GM18520 (cell line): ENCODE measurements around the gene RASGRP2.

ENCODE experiments used
- ATAC-seq: cut with Tn5 transposase; IDR thresholded peaks from one replicate; pipeline ENCODE4 v1.9.1; 2021; ENCODE audit not compliant: unreplicated experiment

The RASGRP2 gene

DNA sequence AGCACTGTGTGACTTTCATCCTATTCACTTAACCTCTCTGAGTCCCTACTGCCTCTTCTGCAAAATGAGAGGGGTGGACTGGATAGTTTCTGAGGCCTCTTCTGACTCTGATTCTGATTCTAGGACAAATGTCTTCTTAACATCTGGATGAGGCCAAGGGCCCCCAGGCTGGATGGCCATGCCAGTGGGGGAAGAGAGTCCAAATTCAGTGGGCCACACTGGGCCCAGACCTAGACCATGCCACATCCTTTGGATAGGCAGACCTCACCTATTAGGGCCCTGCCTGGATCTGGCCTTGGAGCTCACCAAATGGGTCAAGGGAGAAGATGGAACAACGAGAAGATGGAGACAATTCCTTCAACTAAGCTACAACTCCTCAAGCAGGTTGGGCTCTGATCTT, 45.5 kb downstream of the RASGRP2 start:
- no peak for ATAC-seq

DNA sequence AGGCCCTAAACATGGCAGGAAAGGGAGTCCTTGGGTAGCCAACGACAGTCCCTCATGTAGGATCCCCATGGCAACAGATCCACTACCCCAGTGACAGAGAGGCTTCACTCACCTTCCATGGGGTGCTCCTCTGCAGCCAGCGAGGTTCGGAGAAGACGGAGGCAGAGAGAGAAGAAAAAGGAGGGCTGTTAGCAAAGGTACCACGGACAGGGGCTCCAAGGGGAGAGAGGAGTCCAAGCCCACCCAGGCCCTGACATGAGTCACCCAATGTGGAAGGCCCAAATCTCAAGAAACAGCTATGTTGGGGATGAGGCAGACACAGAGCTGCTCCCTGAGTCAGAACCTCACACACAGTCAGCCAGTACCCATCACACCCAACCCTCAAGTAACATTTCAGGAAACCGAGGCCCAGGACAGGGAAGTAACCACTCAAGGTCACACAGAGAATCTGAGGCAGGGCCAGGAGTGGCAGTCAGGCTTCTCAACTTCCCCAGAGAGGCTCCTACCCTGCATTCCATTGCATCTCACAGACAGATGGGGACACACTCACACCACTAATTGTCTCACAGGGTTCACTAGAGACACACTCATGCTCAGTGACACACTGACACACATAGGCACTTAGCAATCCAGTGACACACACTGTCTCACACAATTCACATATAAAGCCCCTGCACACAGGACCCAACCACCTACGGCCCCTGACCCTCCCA, 46.1 kb downstream of the RASGRP2 start:
- no peak for ATAC-seq

GRCh38 chr11:64696045-64696444, 47.9 kb downstream of the RASGRP2 start:
- no peak for ATAC-seq

GRCh38 chr11:64695548-64695947, 48.4 kb downstream of the RASGRP2 start:
- ATAC-seq = no peak

DNA sequence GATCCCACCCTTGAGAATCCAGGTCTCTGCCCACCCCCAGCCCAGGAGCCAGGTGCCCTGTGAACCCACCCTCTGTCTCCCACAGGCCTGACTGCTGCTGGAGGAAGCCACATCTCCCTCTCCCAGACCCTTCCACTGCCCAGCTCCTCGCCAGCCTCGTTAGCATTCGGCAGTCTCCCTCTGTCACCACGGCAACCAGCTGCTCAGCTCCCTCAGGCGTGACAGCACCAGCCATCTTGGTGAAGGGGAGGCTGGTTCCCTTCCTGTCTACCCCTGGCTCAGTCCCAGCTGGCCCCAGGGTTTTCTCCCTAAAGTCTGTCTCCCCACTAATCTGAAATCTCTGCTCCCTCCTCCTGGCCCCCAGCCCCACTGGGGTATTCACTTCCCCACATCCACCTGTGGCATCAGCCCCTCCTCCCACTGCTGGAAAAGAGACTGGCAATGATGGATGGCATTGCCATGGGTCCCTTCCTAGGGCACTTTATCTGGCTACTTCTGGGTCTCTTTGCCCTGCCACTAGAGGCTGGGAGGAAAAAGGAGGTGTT, 49.0 kb downstream of the RASGRP2 start:
- ATAC-seq = no peak

DNA sequence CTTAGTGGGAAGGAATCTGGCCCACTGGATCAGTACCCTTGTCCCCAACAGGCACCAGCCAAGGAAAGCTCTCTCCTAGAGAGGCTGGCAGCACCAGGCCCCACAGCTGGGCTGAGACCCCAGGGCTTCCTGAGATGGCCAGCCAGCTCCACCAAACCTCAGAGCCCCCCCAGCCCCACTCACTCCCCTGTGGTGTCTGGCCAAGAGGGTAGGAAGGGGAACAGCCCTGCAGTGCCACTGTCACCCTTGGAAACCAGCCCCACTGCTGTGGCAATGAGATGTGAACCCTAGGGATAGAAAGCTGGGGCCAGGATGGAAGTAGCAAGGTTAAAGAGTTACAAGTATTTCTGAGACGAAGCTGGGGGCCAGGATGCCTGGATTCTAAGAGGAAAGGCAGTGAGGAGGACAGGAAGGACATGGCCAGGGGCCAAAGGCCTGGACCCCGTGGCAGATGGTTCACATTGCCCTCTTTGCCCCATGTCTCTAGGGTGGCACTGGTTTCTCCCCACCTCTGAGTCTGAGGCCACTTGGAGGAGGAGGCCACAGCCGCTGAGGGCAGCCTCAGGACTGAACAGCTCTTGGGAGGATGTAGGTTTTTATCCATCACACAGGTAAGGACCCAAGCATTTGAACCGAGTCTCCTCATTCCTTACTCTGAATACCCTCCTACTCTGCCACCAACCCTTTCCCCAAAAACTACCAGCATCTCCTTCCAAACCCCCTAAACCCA, 49.8 kb downstream of the RASGRP2 start:
- no peak for ATAC-seq

DNA sequence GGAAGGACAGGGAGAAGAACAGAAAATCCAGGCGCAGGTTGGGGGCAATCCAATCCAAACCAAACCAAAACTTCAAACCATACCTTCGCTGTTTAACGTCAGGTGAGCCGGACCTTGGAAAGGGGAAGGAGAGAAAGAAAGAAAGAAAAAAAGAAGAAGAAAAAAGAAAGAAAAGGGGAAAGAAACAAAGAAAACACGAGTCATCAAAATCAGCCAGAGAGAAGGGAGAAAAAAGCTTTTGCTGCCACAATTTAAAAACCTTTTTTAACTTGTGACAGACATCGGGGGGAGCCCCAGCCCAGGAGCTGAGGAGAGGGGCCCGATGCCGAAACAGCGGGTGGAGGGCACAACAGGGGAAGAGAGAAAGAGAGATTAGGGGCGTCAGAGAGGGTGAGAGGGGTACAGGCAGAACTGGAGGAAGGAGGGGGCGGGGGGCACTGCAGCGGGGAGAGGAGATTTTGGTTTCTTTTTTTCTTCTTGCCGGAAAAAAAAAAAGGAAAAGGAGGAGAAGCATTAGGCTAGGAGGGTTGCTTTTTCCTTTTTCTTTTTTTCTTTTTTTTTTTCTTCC, 51.1 kb downstream of the RASGRP2 start:
- ATAC-seq = no peak

DNA sequence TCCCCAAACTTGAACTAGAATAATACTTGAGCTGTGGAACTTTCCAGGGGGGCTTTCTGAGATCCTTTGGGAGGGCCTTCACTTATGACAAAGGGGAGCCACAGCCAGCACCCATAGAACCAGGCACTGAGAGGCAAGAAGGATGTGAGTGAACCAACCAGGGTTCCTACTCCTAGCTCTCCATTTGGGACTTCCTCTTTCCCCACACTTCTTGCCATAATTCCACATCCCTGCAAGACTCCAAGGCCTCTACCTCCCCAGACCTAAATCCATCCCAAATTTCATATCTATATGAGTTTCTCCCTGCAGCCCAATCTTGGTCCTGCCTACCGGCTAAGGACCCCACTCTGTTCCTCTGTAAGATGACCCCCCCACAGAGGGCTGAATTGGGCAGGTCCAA, 52.4 kb downstream of the RASGRP2 start:
- no peak for ATAC-seq

DNA sequence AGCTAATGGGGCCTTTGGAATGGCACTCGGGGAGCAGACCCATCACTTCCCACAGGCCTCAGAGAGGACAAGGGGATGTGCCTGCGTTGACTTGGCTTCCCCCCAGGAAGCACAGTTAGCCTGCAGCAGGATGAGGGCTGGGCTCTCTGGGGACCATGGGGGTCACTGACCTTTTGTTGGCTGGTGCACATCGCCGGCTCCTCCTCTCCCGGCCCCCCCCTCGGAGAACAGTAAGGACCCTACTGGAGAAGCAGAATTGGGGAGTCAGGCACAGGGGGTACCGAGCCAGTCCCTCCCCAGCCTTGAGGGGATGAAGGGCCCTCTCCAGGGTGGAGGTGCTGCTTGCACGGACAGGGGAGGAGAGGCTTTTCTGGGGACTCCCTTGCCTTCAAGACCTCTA, 53.7 kb downstream of the RASGRP2 start:
- ATAC-seq = no peak

DNA sequence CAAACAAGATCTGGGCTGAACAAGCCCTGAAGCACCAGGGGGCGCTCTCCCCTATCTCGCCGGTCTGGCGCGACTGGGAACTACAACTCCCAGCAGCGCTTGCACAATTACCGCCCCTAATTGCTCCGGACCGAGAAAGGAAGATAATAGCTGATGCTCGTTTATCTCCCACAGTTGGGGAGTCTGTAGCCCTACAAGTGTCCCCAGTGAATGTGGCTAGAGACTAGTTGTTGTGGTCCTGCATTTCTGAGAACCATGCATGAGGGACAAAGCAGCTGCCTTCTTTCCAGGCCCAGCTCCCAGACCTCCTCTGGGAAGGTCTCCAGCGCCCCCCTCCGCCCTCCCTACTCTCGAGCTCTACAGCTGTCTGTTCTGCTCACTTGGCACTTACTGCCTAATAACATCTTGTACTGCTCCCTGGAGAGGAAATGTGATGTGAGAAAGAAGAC, 55.4 kb downstream of the RASGRP2 start:
- ATAC-seq = no peak

GRCh38 chr11:64687643-64688533, 56.1 kb downstream of the RASGRP2 start:
- ATAC-seq = no peak

- ATAC-seq = no peak
These were observed 56.7 kb downstream of the RASGRP2 start for GRCh38 chr11:64687204-64687603.

- no peak for ATAC-seq
These were observed 57.3 kb downstream of the RASGRP2 start for GRCh38 chr11:64686466-64687170.

DNA sequence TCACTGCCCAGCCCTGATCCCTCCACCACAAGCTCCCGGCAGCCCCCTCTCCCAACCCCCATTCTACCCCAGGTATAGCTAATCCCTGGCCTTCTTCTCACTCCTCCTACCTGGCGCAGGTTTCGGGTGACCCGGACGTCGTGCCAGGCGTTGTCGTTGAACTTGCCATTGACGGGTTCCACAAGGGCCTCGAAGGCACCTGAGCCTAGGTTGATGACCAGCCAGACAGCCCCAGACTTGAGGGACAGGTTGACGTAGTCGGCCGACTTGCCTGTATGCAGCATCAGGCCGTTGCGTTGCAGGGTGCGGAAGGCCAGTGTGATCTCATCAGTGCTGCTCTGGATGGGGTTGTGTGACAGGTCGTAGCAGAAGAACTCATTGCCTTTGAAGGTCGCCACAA, 58.4 kb downstream of the RASGRP2 start:
- ATAC-seq = no peak

DNA sequence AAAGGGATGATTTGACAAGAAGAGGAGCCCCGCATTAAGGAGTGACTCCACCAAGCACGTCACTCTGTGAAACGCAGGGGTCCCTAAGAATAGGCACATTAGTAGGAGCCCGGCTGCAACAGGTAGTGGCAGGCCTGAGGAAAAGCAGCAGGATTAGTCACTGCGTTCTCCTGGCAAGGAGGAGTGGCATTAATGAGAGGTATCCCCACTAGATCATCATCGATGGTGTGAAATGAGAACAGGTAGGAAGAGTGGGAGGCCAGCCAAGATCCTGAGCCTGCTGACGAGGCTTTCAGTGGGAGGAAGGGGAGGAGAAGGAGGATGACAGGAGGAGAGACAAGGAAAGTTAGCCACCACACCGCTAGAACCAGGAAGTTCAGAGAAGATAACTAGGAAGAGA, 59.6 kb downstream of the RASGRP2 start:
- no peak for ATAC-seq

GRCh38 chr11:64681171-64681570, 62.8 kb downstream of the RASGRP2 start:
- ATAC-seq = no peak

DNA sequence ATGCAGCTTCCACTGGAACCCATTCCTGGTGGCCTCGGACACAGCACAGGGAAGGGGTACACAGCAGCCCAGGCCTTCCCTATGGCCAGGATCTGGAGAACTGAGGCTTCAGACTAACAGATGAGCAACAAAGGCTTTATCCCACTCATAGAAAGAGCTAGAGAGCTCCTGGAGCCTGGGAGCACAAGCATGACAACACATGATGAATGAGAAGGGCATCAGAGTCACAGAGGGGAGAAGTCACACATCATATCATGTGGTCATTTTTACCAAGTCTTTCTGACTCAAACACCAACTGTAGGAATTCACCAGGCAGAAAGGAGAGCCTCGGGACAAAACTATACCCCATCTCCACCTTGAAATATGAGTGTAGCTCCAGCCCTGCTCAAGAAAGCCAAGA, 64.1 kb downstream of the RASGRP2 start:
- ATAC-seq = no peak

GRCh38 chr11:64677441-64678023, 66.4 kb downstream of the RASGRP2 start:
- ATAC-seq = no peak
